SK-MEL-5 (cell line): ENCODE results near the gene SLC6A9. TPM values are rescaled to one million over a fixed set of nuclear protein-coding genes. Genes with fewer than 3 reads are reported as not detected.

Experiments
- DNase-seq: peaks from one replicate; pipeline ENCODE4 v3.0.0-alpha.2; 2016; ENCODE audit warnings: low read depth, low spot score
- in situ Hi-C: cut with HindIII; loops from 2 replicates; pipeline ENCODE4 v1.10.0; 2016; ENCODE audit warnings: low sequenced_read_pairs, high pct_unique_total_duplicates, low pct_unique_long_range_greater_than_20kb
- total RNA-seq: library from RNA; depleted of rRNA; stranded (reverse); fragments of >200 nt; shearing (Covaris generic); gene quantifications from 2 replicates; pipeline ENCODE4 v1.2.3, GENCODE V29; 2014

SLC6A9 gene
- total RNA-seq, 1 experiment from 2014 or later: 0.77 TPM

- peak; percentile 66 for DNase-seq
- in situ Hi-C loops: no loop called here
Measured at GRCh38 chr1:43994794-43995790, 36.2 kb downstream of the SLC6A9 start.

DNA sequence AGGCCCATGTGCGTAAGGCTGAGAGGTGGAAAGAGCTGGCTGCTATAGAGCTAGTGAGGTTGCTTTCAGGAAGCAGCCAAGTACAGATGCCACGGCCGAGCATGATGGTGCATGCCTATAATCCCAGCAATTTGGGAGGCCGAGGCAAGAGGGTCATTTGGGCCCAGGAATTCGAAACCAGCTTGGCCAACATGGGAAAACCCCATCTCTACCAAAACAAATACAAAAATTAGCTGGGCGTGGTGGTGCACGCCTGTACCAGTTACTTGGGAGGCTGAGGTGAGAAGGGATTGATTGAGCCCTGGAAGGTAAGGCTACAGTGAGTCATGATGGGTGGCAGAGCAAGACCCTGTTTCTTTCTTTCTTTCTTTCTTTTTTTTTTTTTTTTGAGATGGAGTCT is 37.2 kb downstream of the SLC6A9 start:
- no peak for DNase-seq
- in situ Hi-C loops: no loop called here

DNA sequence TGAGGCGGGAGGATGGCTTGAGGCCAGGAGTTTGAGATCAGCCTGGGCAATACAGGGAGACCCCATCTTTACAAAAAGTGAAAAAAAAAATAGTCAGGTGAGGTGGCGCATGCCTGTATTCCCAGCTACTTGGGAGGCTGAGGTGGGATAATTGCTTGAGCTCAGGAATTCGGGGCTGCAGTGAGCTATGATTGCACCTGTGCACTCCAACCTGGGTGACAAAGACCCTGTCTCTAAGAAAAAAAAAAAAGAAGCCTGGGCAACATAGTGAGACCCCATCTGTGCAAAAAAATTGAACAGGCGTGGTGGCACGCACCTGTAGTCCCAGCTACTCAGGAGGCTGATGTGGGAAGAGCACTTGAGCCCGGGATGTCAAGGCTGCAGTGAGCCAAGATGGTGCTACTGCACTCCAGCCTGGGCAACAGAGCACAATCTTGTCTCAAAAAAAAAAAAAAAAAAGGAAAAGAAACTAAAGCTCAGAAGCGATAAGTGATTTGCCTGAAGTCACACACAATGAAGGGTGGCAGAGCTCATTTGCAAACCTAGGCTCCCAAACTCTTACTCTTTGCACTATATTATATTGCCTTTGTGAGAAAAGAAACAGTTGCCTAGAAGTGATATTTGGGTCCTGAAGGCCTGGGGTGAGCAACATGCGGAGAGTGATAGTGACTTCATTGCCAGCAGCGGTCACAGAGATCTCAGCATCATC is 37.9 kb downstream of the SLC6A9 start:
- no peak for DNase-seq
- in situ Hi-C loops: no loop called here

DNA sequence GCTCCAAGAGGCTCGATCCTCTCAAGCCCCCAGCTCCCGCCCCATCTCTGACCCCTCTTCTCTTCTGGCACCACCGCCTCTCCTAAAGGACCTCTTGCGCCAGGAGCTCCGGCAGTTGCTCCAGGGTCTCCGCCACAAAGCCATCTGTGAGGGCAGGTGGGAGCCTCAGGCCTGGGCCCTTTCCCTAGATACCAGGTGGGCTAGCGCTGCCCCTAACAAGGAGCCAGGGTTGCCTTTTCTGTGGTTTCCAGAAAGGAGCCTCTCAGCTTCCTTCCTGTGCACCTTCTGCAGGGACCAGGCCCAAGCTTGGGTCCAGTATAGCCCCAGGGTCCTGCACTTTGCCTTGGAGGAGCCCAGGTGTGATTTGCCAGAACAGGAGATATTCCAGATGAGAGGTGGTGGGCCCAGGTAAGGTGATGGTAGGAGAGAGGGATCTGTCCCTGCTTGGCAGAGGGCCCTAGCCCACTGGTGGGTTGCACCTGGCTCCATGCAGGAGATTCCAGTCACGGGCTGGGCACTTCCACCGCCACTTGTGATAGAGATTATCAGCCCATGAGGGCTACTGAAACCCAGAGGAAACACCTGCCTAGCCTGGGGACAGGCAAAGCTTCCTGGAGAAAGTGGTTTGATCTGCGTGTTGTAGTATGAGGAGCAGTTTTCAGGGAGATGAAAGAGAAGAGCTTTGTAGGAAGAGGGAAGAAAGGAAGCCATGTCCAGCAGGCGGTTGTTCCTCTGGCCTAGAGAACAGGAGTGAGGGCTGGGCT is 38.8 kb downstream of the SLC6A9 start:
- DNase-seq: no peak
- in situ Hi-C loops: no loop called here

GRCh38 chr1:43991476-43992231 is 39.6 kb downstream of the SLC6A9 start, which contains the start of gene CCDC24:
Gene CCDC24, plus strand, starts transcription at chr1:43991599. Its CDS starts 280 bp downstream, at chr1:43991879.
- peak; percentile 53 for DNase-seq
- in situ Hi-C loops: no loop called here

DNA sequence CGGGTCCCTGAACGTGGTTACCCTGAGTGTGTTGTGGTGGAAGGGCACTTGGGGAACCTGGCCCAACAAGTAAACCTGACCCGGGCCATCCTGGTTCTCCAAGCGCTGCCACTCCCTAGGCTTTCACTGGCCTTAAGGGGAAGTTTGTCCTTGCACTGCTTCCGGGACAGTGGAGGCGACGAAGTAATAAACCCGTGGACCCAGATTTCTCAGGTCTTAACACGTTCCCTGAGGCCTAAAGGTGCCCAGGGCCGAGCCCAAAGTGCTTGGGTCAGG is 40.1 kb downstream of the SLC6A9 start:
- in situ Hi-C loops: no loop called here
- no peak for DNase-seq

GRCh38 chr1:43990271-43991199 is 40.7 kb downstream of the SLC6A9 start:
- no peak for DNase-seq
- in situ Hi-C loops: no loop called here

GRCh38 chr1:43987159-43987902 is 43.9 kb downstream of the SLC6A9 start:
- no peak for DNase-seq
- in situ Hi-C loops: no loop called here

- DNase-seq: no peak
- in situ Hi-C loops: no loop called here
Measured at GRCh38 chr1:43986712-43987111, 44.5 kb downstream of the SLC6A9 start.

- in situ Hi-C loops: no loop called here
- DNase-seq: no peak
Measured at GRCh38 chr1:43985984-43986595, 45.2 kb downstream of the SLC6A9 start.

GRCh38 chr1:43984855-43985254 is 46.4 kb downstream of the SLC6A9 start:
- in situ Hi-C loops: no loop called here
- DNase-seq: no peak

- no peak for DNase-seq
- in situ Hi-C loops: no loop called here
Measured at GRCh38 chr1:43983253-43983899, 47.9 kb downstream of the SLC6A9 start.

DNA sequence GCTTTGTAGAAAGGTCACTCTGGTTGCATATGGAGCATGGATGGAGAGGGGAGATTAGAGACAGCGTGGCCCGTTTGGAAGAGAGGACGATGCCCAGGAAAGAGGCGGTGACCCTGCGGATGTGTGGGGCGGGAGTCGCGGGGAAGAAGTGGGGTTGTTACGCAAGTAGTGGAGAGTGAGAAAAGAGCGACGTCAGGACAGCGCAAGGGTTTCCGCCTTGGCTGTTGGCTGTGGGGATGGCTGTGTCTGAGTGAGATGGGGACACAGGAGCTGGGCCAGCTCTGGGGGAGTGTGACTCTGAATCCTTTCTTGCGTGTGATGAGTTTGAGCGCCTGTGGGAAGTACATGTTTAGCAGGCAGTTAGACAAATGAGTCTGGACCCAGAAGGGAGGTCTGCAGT is 48.5 kb downstream of the SLC6A9 start:
- in situ Hi-C loops: no loop called here
- DNase-seq: no peak

DNA sequence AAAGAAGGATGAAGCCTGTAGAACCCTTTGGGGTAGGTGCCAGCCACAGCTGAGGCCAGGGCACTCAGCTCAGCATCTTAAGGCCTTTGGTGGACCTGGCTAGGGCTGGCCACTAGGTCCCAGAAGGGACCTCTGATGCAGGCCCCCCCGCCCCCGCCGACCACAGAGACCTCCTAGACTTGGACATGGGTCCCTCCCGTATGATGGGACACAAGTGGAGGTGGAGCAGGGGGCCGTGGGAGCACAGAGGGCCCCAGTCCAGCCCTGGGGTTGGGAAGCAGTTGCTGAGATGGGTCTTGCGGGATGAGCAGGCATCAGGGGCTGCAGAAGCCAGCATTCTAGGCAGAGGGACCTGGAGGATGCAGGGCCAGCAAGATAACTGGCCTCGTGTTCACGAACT is 49.0 kb downstream of the SLC6A9 start:
- DNase-seq: no peak
- in situ Hi-C loops: no loop called here

DNA sequence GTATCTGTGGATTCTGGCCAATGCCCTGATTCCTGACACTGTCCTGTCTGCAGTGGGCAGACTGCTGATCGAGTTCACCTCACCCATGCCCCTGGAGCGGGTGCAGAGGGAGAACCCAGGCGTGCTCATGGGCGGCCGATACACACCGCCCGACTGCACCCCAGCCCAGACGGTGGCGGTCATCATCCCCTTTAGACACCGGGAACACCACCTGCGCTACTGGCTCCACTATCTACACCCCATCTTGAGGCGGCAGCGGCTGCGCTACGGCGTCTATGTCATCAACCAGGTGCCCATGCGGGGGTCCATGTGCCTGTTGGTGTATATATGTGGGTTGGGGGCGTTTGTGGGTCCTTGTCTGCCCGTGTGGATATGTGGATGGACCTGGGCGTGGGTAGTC is 49.6 kb downstream of the SLC6A9 start:
- no peak for DNase-seq
- in situ Hi-C loops: no loop called here
